Adrenal gland (tissue), 12 donors: ENCODE results near the gene CCDC9B. TPM values are rescaled to one million over a fixed set of nuclear protein-coding genes. Genes with fewer than 3 reads are reported as not detected.

ENCODE experiments used
- DNase-seq, 7 donors: peaks; one replicate each; pipeline ENCODE4 v3.0.0-alpha.2; 2019 to 2020
- H3K27ac ChIP-seq, 5 donors: fragments of 200-600 bp; sonication (generic) in 4 of 5; 1 replicate in 3 of 5; 2 replicates in 2 of 5; pipeline versions ENCODE4 v1.5.1 to v1.8.0; 2016 to 2020; ENCODE audit warnings: mild to moderate bottlenecking in 1 of 5
- H3K27me3 ChIP-seq: fragments of 200-600 bp; 2 replicates; pipeline ENCODE4 v1.8.0; 2021
- H3K36me3 ChIP-seq, 2 donors: fragments of 200-600 bp; replicated peaks in 1 of 2; 1 replicate in 1 of 2; 2 replicates in 1 of 2; pipeline versions ENCODE4 v1.5.1 to v1.8.0; 2018 to 2022
- H3K4me1 ChIP-seq, 2 donors: fragments of 200-600 bp; replicated peaks in 1 of 2; 1 replicate in 1 of 2; 2 replicates in 1 of 2; pipeline versions ENCODE4 v1.5.1 to v1.8.0; 2018 to 2021
- H3K4me3 ChIP-seq, 4 donors: fragments of 200-600 bp; sonication (generic) in 3 of 4; one replicate each; pipeline ENCODE4 v1.5.1; 2016 to 2018
- H3K9me3 ChIP-seq, 3 donors: fragments of 200-600 bp; sonication (generic) in 1 of 3; replicated peaks in 1 of 3; 1 replicate in 2 of 3; 2 replicates in 1 of 3; pipeline versions ENCODE4 v1.5.1 to v1.8.0; 2016 to 2021
- POLR2A ChIP-seq, 2 donors: fragments of 450-650 bp; IDR thresholded peaks; one replicate each; pipeline ENCODE4 v1.6.1; 2017; ENCODE audit warnings: antibody characterized with exemption in 2 of 2, mild to moderate bottlenecking in 2 of 2, moderate library complexity in 1 of 2
- WGBS, 4 donors: extraction: QIAGEN DNeasy Blood & Tissue Kit in 2 of 4; methylation state at CpG; one replicate each; pipeline versions ENCODE4 v1.1.5 to v1.1.7; 2013 to 2017; 5-methylcytosine and 5-hydroxymethylcytosine counted together
- intact Hi-C, 2 donors: fragments of 100-400 bp; cut with DNase I; formaldehyde crosslinking; loops; one replicate each; pipeline versions ENCODE4 v1.14.1 to v1.15.0; 2022 to 2023
- polyA plus RNA-seq, 3 donors: library from polyadenylated mRNA; stranded (reverse); fragments of 200-250 nt in 2 of 3; fragments of 350-450 nt in 1 of 3; fragmentation: Illumina TruSeq in 1 of 3; extraction: RNeasy Lipid Tissue Mini Kit (QIAGEN cat#74804) in 1 of 3; gene quantifications; one replicate each; pipeline ENCODE4 v1.2.3, GENCODE V29; 2013 to 2014
- total RNA-seq, 9 donors: library from RNA; depleted of rRNA in 4 of 9; stranded (reverse); fragments of >200 nt in 4 of 9; fragments of 120-200 nt in 1 of 9; fragmentation: NEBNext Ultra II Directional in 1 of 9; extraction: Animal tissue kit (Norgen Biotek cat#: 25700) in 1 of 9; gene quantifications; one replicate each; pipeline versions ENCODE4 v1.1.0 to v1.2.4, GENCODE V29; 2013 to 2023
- TF ChIP-seq, protein P1 (sequence below), 6 experiments: fragments of 450-650 bp in 4 of 6; fragments of 200-600 bp in 2 of 6; sonication (generic) in 1 of 6; IDR thresholded peaks; 1 replicate in 5 of 6; 2 replicates in 1 of 6; pipeline versions ENCODE4 v1.5.1 to v1.8.0; 2016 to 2021; ENCODE audit warnings: antibody characterized with exemption in 6 of 6, mild to moderate bottlenecking in 2 of 6, moderate library complexity in 1 of 6
- donor health status: healthy with polysubstance abuse.
- donor health status: Bipolar disorder and iron deficiency.
- donor health status: DM: yes; HTN: yes; CAD: no.
- donor health status: DM: no; HTN: no; CAD: no.
- donor health status: DM: no; HTN: no; CAD: no.
- donor health status: DM: yes; HTN: yes; CAD: no.

CCDC9B gene
- total and polyA plus RNA-seq, 12 donors, result 0.72 to 41.0 (median 10.8) TPM

DNA sequence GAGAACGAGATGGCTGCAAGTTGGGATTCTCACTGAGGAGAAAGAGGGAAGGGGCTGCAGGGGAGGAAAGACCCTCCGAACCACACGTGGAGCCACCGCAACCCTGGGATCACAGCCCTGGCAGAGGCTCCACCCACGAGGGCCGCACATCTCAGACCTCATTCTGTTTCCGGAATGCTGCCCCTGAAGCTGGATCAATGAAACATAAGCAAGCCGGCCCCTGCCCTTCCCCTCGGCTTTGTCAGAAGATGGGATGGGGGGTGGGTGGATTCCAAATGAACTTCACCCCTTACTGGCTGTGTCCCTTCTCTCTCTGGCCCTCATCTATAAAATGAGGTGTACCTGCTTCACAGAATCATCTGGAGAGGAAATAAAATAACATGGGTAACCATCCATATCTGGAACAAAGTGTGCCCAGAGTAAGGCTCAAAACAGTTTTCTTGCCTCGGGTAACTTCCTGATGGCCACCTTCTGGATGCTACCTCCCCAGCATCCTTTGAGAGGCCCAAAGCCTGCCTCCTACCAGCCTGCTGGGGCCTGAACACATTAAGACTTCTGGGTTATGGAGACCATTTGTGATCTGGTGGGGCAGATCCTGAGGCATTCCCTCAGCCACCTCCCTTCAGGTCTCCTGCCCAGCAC lies 4.6 kb upstream of the CCDC9B start:
- no peak overlapping the region for H3K27ac ChIP-seq
- intact Hi-C loops, result no loop called here
- no peak for TF ChIP-seq POLR2A (IDR thresholded peaks at IDR 0.05)
- TF ChIP-seq, protein P1, sequence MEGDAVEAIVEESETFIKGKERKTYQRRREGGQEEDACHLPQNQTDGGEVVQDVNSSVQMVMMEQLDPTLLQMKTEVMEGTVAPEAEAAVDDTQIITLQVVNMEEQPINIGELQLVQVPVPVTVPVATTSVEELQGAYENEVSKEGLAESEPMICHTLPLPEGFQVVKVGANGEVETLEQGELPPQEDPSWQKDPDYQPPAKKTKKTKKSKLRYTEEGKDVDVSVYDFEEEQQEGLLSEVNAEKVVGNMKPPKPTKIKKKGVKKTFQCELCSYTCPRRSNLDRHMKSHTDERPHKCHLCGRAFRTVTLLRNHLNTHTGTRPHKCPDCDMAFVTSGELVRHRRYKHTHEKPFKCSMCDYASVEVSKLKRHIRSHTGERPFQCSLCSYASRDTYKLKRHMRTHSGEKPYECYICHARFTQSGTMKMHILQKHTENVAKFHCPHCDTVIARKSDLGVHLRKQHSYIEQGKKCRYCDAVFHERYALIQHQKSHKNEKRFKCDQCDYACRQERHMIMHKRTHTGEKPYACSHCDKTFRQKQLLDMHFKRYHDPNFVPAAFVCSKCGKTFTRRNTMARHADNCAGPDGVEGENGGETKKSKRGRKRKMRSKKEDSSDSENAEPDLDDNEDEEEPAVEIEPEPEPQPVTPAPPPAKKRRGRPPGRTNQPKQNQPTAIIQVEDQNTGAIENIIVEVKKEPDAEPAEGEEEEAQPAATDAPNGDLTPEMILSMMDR (IDR thresholded peaks at IDR 0.05), result no peak
- 59 to 72% (median 65%) methylated on average over 10 of the region's 10 CpGs for WGBS, 4 donors
- no peaks in the 10 kb centered on the region for H3K27me3 ChIP-seq
- no peak for DNase-seq
- peaks cover 8 to 9% of the 10 kb centered on the region in 2 donors for H3K4me1 ChIP-seq
- no peak overlapping the region for H3K4me3 ChIP-seq
- H3K36me3 ChIP-seq, result no peaks in the 10 kb centered on the region
- H3K9me3 ChIP-seq, result no peaks in the 10 kb centered on the region

DNA sequence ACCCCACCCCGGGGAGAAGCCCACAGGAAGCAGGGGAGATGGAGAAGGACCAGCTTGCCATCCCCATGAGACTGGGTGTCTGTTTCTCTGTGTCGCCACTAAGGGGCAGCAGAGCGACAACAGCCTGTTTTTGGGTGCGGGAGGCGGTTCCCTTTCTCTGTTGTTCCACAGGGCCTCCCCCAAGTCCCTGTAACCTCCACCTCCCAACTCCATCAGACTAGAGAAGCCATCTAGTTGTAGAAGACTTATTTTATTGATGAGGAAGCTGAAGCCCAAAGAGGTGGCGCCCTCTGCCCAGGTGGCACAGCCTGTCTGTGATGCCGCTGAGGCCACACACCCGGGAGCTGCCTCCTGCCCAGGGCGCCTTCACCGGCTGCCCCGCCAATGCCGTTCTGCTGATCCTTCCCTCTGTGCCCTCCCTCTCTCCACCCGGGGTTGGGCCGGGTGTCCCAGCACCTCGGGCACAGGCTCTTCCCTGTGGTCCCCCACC lies 3.9 kb upstream of the CCDC9B start:
- peak; percentile 63 to 77 (median 68) for DNase-seq
- WGBS, 4 donors, result 23 to 37% (median 32%) methylated on average over 8 to 15 of the region's 15 CpGs
- H3K27me3 ChIP-seq, result no peaks in the 10 kb centered on the region
- intact Hi-C loops, result no loop called here
- H3K9me3 ChIP-seq, result no peaks in the 10 kb centered on the region
- H3K27ac ChIP-seq, result no peak overlapping the region
- TF ChIP-seq POLR2A (IDR thresholded peaks at IDR 0.05), result no peak
- TF ChIP-seq, protein P1 (IDR thresholded peaks at IDR 0.05), result peak; percentile 72 to 84 (median 76)
- no peaks in the 10 kb centered on the region for H3K36me3 ChIP-seq
- H3K4me3 ChIP-seq, result no peak overlapping the region
- peaks cover 15% of the 10 kb centered on the region in 2 donors for H3K4me1 ChIP-seq

DNA sequence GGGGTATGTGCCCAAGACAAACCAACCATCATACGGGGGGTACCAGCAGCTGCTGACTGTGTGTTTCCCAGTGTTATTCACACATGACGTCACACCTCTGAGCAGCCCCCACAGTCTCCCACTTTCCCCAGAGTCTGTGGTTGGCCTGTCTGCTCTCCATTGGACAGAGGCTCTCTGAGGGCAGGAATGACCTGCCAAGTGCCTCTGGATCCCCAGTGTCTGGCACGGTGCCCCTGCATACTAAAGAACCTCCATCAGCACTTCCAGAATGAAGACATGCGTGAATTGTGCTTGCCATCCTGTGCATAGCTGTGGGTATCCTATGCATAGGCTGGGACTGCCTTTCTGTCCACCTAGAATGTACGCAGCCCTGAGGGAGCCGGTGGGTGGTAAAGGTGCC lies 3.5 kb upstream of the CCDC9B start:
- WGBS, 4 donors, result 36 to 64% (median 37%) methylated on average over 2 to 6 of the region's 6 CpGs
- Histone ChIP-seq H3K4me1 (peaks cover 20% of the 10 kb centered on the region in 2 donors), H3K4me3 (no peak overlapping the region), H3K9me3 (no peaks in the 10 kb centered on the region), H3K27ac (no peak overlapping the region), H3K27me3 (no peaks in the 10 kb centered on the region), H3K36me3 (no peaks in the 10 kb centered on the region)
- DNase-seq, result no peak
- intact Hi-C loops, result no loop called here
- no peak for TF ChIP-seq POLR2A (IDR thresholded peaks at IDR 0.05)
- TF ChIP-seq, protein P1 (IDR thresholded peaks at IDR 0.05), result no peak

DNA sequence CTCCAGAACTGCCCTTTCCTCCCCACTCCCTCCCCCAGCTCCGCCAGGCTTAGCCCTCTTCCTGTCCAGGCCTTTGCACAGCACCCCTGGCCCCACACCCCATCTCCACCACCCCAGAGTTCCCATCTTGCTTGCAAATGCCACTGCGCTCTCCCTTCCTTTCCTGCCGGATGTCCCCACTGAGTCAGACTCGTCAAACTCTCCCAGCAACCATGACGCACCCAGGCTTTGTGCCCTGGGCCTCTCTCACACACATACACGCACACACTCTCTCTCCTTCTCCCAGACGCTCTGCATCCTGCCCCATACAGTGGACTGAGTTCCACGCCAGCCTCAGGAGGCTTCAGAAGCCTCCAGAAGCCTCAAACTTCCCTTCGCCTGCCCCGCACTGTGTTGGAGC lies 2.8 kb upstream of the CCDC9B start:
- TF ChIP-seq, protein P1 (IDR thresholded peaks at IDR 0.05), result no peak
- TF ChIP-seq POLR2A (IDR thresholded peaks at IDR 0.05), result no peak
- intact Hi-C loops, result no loop called here
- H3K27me3 ChIP-seq, result no peaks in the 10 kb centered on the region
- H3K4me3 ChIP-seq, result no peak overlapping the region
- DNase-seq, result peak in 3 of 7 donors; percentile 31 to 61 (median 45)
- WGBS, 4 donors, result 60 to 73% (median 70%) methylated on average over 10 of the region's 10 CpGs
- H3K27ac ChIP-seq, result no peak overlapping the region
- H3K36me3 ChIP-seq, result no peaks in the 10 kb centered on the region
- H3K9me3 ChIP-seq, result no peaks in the 10 kb centered on the region
- H3K4me1 ChIP-seq, result peaks cover 26 to 27% of the 10 kb centered on the region in 2 donors
